Gastroesophageal sphincter (tissue), 4 donors: ENCODE measurements around the gene KIFC3. TPM values are rescaled to one million over a fixed set of nuclear protein-coding genes. Genes with fewer than 3 reads are reported as not detected.

ENCODE experiments used
- ATAC-seq: fragments of 150-250 bp; one replicate; pipeline ENCODE4 v1.9.1; 2016; ENCODE audit warnings: mild to moderate bottlenecking, moderate library complexity
- H3K27ac ChIP-seq, 4 donors: fragments of 200-600 bp; sonication (generic) in 3 of 4; 1 replicate in 3 of 4; 2 replicates in 1 of 4; pipeline ENCODE4 v1.5.1; 2016 to 2019
- H3K27me3 ChIP-seq: fragments of 200-600 bp; sonication (generic); one replicate; pipeline ENCODE4 v1.5.1; 2019
- H3K36me3 ChIP-seq, 2 donors: fragments of 200-600 bp; sonication (generic); one replicate each; pipeline ENCODE4 v1.5.1; 2019; ENCODE audit warnings: control low read depth in 1 of 2
- H3K4me1 ChIP-seq, 3 donors: fragments of 200-600 bp; sonication (generic); 1 replicate in 2 of 3; 2 replicates in 1 of 3; pipeline ENCODE4 v1.5.1; 2016 to 2019; ENCODE audit warnings: control low read depth in 2 of 3
- H3K4me3 ChIP-seq, 2 donors: fragments of 200-600 bp; sonication (generic); one replicate each; pipeline ENCODE4 v1.5.1; 2019; ENCODE audit warnings: mild to moderate bottlenecking in 1 of 2, moderate library complexity in 1 of 2
- H3K9me3 ChIP-seq, 3 donors: fragments of 200-600 bp; sonication (generic); one replicate each; pipeline ENCODE4 v1.5.1; 2017 to 2019; ENCODE audit warnings: control low read depth in 2 of 3
- EP300 ChIP-seq: sonication (generic); formaldehyde crosslinking; IDR thresholded peaks from one replicate; pipeline ENCODE4 v1.6.1; 2017; ENCODE audit warnings: antibody characterized with exemption, mild to moderate bottlenecking
- POLR2A ChIP-seq, 2 donors: fragments of 450-650 bp; IDR thresholded peaks; one replicate each; pipeline ENCODE4 v1.6.1; 2017; ENCODE audit warnings: antibody characterized with exemption in 2 of 2, mild to moderate bottlenecking in 2 of 2, moderate library complexity in 1 of 2
- POLR2AphosphoS5 ChIP-seq: sonication (generic); formaldehyde crosslinking; IDR thresholded peaks from one replicate; pipeline ENCODE4 v1.6.1; 2017; ENCODE audit warnings: antibody characterized with exemption
- WGBS, 2 donors: methylation state at CpG; one replicate each; pipeline ENCODE4 v1.1.5; 2018; ENCODE audit warnings: low coverage in 1 of 2; 5-methylcytosine and 5-hydroxymethylcytosine counted together
- total RNA-seq, 4 donors: library from RNA; depleted of rRNA; stranded (reverse); fragments of >200 nt; gene quantifications; one replicate each; pipeline ENCODE4 v1.1.0, GENCODE V29; 2016
- TF ChIP-seq, protein P1 (sequence below), 4 experiments: fragments of 200-600 bp in 2 of 4; fragments of 450-650 bp in 2 of 4; sonication (generic) in 1 of 4; IDR thresholded peaks; one replicate each; pipeline ENCODE4 v1.5.1; 2017 to 2019; ENCODE audit warnings: antibody characterized with exemption in 4 of 4, mild to moderate bottlenecking in 2 of 4, moderate library complexity in 2 of 4

KIFC3 gene
- total RNA-seq, 4 donors from 2014 or later, result 17.4 to 78.4 (median 36.2) TPM

DNA sequence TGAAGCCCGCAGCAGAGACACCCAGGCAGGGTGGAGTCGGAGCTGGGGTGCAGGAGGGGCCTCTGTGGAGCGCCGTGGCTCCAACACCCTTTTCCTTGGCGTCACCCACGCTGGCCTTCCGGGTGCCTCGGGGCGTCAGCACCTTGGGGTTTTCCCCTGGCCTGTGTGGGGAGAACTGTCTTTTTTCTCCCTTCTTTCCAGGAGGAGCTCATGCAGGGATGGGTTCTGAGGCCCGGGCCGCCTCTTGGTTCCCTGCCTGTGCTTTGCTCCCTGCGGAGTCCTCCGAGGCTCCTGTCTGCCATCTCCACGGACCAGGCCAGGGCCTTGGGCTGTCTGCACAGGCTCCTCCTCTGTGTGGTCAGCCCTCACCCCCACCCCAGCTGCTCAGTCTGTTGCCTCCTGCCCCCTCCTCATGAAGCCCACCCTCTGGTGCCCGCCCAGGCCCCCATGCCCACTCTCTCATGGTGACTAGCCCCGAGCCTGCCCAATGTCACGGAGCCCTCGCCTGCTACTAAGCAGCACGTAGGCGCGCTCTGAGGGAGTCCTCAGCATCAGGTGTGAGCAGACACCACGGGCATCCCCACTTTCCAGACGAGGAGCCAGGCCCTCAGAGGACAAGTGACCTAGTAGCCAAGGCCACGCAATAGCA, 61.7 kb downstream of the KIFC3 start:
- Histone ChIP-seq H3K9me3 (no peaks in the 10 kb centered on the region), H3K4me1 (peaks cover 0 to 22% (median 12%) of the 10 kb centered on the region in 3 donors), H3K4me3 (no peak overlapping the region), H3K27ac (no peak overlapping the region), H3K36me3 (peaks cover 0 to 59% of the 10 kb centered on the region in 2 donors), H3K27me3 (no peaks in the 10 kb centered on the region)
- 100% methylated on average over 1 of the region's 24 CpGs; no CpG with 5 or more reads in 1 of the 2 donors for WGBS, 2 donors
- no peak for ATAC-seq
- TF ChIP-seq POLR2AphosphoS5 (no peak), EP300 (no peak), POLR2A (IDR thresholded peaks at IDR 0.05) (no peak)
- TF ChIP-seq, protein P1, sequence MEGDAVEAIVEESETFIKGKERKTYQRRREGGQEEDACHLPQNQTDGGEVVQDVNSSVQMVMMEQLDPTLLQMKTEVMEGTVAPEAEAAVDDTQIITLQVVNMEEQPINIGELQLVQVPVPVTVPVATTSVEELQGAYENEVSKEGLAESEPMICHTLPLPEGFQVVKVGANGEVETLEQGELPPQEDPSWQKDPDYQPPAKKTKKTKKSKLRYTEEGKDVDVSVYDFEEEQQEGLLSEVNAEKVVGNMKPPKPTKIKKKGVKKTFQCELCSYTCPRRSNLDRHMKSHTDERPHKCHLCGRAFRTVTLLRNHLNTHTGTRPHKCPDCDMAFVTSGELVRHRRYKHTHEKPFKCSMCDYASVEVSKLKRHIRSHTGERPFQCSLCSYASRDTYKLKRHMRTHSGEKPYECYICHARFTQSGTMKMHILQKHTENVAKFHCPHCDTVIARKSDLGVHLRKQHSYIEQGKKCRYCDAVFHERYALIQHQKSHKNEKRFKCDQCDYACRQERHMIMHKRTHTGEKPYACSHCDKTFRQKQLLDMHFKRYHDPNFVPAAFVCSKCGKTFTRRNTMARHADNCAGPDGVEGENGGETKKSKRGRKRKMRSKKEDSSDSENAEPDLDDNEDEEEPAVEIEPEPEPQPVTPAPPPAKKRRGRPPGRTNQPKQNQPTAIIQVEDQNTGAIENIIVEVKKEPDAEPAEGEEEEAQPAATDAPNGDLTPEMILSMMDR (IDR thresholded peaks at IDR 0.05), result no peak

DNA sequence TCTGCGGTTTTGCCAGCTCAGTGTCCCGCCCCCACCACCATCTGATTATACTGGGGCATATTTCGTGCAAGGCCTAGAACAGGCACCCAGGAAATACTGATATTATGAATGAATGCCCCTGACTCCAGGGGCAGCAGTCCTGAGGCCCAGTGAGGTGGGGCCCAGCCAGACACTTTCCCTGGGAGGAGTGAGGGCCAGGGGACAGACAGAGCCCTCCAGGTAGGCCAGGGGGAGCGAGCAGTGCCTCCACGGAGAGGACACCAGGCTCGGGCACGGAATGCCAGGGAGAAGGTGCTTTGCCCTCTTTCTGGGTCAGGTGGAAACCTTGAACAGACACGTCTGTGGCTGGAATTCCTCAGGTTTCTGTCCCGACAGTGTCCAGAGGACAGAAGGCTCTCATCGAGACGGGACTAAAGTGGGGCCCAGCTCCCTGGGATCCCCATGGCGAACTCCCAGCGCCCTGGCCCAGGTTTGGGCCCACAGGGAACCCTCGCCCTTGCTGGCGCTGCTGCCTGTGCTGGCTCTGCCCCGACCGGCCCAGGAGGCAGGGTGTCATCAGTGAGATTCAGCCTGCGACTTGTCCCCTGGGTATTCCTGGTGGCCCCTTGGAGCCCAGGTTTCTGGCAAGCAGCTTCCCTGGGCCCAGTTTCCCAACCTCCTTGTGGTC, 62.4 kb downstream of the KIFC3 start:
- WGBS, 2 donors, result 90 to 95% methylated on average over 5 to 7 of the region's 18 CpGs
- TF ChIP-seq EP300 (no peak), POLR2A (IDR thresholded peaks at IDR 0.05) (no peak), POLR2AphosphoS5 (no peak)
- TF ChIP-seq, protein P1 (IDR thresholded peaks at IDR 0.05), result no peak
- no peak overlapping the region for H3K4me3 ChIP-seq
- no peak overlapping the region for H3K27ac ChIP-seq
- no peaks in the 10 kb centered on the region for H3K27me3 ChIP-seq
- H3K9me3 ChIP-seq, result no peaks in the 10 kb centered on the region
- peaks cover 0 to 55% of the 10 kb centered on the region in 2 donors for H3K36me3 ChIP-seq
- peaks cover 0 to 22% (median 12%) of the 10 kb centered on the region in 3 donors for H3K4me1 ChIP-seq
- ATAC-seq, result no peak

DNA sequence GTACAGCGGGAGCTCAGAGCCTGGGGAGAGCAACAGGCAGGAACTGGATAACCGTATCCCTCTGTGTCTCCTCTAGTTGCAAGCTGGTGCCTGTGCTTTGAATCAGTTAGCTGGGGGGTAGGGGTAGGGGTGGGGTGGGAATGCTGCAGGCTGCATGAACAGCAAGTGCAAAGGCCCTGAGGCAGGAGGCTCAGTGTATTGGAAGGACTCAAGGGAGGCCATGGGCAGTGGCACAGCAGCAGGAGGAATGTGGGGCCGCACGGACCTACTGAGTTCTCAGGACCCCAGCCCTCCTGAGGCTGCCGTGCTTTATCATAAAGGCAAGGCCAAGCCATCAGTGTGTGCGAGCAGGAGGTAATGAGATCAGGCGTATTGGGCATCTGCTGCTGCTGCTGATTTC, 63.4 kb downstream of the KIFC3 start:
- Histone ChIP-seq H3K36me3 (peaks cover 0 to 45% of the 10 kb centered on the region in 2 donors), H3K9me3 (no peaks in the 10 kb centered on the region), H3K27me3 (no peaks in the 10 kb centered on the region), H3K27ac (no peak overlapping the region), H3K4me3 (no peak overlapping the region), H3K4me1 (peaks cover 0 to 28% (median 15%) of the 10 kb centered on the region in 3 donors)
- WGBS, 2 donors, result 93 to 100% methylated on average over 3 of the region's 7 CpGs
- no peak for TF ChIP-seq EP300
- TF ChIP-seq, protein P1 (IDR thresholded peaks at IDR 0.05), result no peak
- ATAC-seq, result no peak

DNA sequence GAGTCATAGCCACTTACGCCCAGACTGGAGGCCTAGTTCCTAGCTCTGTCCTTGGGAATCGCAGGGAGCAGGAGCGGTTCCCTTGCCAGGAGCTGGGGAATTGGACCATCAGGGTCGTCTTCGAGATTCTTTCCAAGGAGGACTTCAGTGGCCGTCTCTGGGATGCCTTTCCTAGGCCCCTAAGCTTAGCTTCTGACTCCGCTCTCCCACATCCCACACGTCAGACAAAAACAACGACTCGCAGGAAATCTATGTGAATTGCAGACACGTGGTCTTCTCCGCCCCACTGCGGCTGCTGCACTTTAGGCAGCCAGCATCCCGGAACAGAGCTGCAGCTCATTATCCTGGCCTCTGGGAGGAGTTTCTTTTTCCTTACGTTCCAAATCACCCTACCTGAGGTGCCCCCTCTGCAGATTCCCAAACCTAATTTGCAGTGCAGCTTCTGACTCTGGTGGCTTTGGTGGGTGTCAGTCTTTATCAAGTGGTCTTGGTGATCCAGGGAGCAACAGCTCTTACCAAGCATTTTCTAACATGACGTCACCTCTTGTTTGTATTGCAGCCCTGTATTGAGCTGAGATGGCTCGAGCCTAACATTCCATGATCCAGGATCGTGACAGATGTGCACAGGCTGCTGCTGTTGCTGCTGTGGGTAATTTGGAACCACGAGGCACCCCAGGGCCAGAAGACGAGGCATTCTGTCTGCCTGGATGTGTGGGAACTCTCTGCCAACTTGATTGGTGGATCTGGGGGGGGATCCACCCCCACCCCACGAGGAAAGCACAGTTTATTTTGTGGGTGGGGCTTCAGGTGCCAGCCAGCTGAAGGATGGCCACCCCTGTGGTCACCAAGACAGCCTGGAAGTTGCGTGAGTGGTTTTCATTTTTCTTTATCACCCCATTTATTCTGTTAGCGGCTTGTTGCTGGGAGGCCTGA, 65.6 kb downstream of the KIFC3 start:
- H3K9me3 ChIP-seq, result no peaks in the 10 kb centered on the region
- H3K36me3 ChIP-seq, result peaks cover 0 to 26% of the 10 kb centered on the region in 2 donors
- peak overlapping the region; percentile 54 to 90 for H3K4me3 ChIP-seq
- WGBS, 2 donors, result 3 to 11% methylated on average over 10 of the region's 23 CpGs
- peak overlapping the region in 3 of 4 donors; percentile 78 to 83 (median 81) for H3K27ac ChIP-seq
- no peak for ATAC-seq
- no peaks in the 10 kb centered on the region for H3K27me3 ChIP-seq
- no peak for TF ChIP-seq POLR2AphosphoS5
- TF ChIP-seq, protein P1 (IDR thresholded peaks at IDR 0.05), result peak in 2 of 4 experiments; percentile 5 to 11
- H3K4me1 ChIP-seq, result peaks cover 0 to 28% (median 15%) of the 10 kb centered on the region in 3 donors
